H1 (cell line): ENCODE measurements around the gene MRPL34. TPM values are rescaled to one million over a fixed set of nuclear protein-coding genes. Genes with fewer than 3 reads are reported as not detected.

Source experiments
- CTCF ChIA-PET: fragments of 300-600 bp; sonication (Branson Sonifier 250); formaldehyde crosslinking; loops from one replicate; lab custom pipeline; 2021; ENCODE audit not compliant: partially characterized antibody; lab: Charles Lee
- POLR2A ChIA-PET: fragments of 300-600 bp; sonication (Branson Sonifier 250); formaldehyde crosslinking; loops from one replicate; lab custom pipeline; 2021; ENCODE audit warnings: inconsistent platforms; ENCODE audit not compliant: partially characterized antibody; lab: Charles Lee
- DNase-seq, 2 experiments: peaks; one replicate each; pipeline versions ENCODE4 v3.0.0 to v3.0.0-alpha.2; 2010 to 2022; ENCODE audit warnings: low spot score in 2 of 2, low read depth in 1 of 2, mixed read lengths in 1 of 2
- FAIRE-seq: peaks from 2 replicates; lab custom pipeline; 2011; peaks lifted over from hg19 to GRCh38; lab: Jason Lieb, UNC
- H2AFZ ChIP-seq: 2 replicates; pipeline ENCODE4 v1.8.1; 2012; ENCODE audit warnings: low read length, inconsistent platforms
- H2AK5ac ChIP-seq: 2 replicates; pipeline ENCODE4 v1.6.1; 2013; ENCODE audit warnings: low read depth, low read length
- H2BK120ac ChIP-seq: replicated peaks from 2 replicates; pipeline ENCODE3; 2013; ENCODE audit warnings: low read depth, low read length, inconsistent platforms
- H2BK12ac ChIP-seq: 2 replicates; pipeline ENCODE4 v1.6.1; 2013; ENCODE audit warnings: low read depth, low read length
- H2BK15ac ChIP-seq: 2 replicates; pipeline ENCODE4 v1.6.1; 2013; ENCODE audit warnings: low read length
- H2BK20ac ChIP-seq: 2 replicates; pipeline ENCODE4 v1.6.1; 2013; ENCODE audit warnings: low read length
- H2BK5ac ChIP-seq: 2 replicates; pipeline ENCODE4 v1.6.1; 2013; ENCODE audit warnings: low read depth, low read length
- H3K14ac ChIP-seq: 2 replicates; pipeline ENCODE4 v1.6.1; 2013; ENCODE audit warnings: inconsistent platforms; ENCODE audit not compliant: insufficient read length
- H3K18ac ChIP-seq: 2 replicates; pipeline ENCODE4 v1.6.1; 2013; ENCODE audit warnings: low read length; ENCODE audit errors: extremely low read depth
- H3K23ac ChIP-seq: 2 replicates; pipeline ENCODE4 v1.6.1; 2013; ENCODE audit warnings: inconsistent platforms; ENCODE audit not compliant: insufficient read length
- H3K23me2 ChIP-seq: 2 replicates; pipeline ENCODE4 v1.6.1; 2013; ENCODE audit warnings: low read depth, low read length
- H3K27ac ChIP-seq: 2 replicates; pipeline ENCODE4 v1.6.1; 2011; ENCODE audit warnings: low read depth, low read length, inconsistent platforms
- H3K27me3 ChIP-seq, 4 experiments: replicated peaks in 1 of 4; 1 replicate in 1 of 4; 2 replicates in 3 of 4; pipeline versions ENCODE4 v1.6.1 to v1.8.1; 2011 to 2013; ENCODE audit warnings: low read length in 3 of 4, mild to moderate bottlenecking in 3 of 4, inconsistent platforms in 2 of 4, mixed read lengths in 2 of 4, moderate library complexity in 1 of 4; ENCODE audit not compliant: control insufficient read depth in 3 of 4, insufficient read depth in 3 of 4; ENCODE audit errors: extremely low read depth in 1 of 4
- H3K36me3 ChIP-seq, 4 experiments: 2 replicates each; pipeline versions ENCODE4 v1.6.1 to v1.8.1; 2011 to 2013; ENCODE audit warnings: mild to moderate bottlenecking in 4 of 4, low read length in 3 of 4, moderate library complexity in 2 of 4, control low read depth in 1 of 4, inconsistent platforms in 1 of 4; ENCODE audit not compliant: insufficient read depth in 4 of 4, control insufficient read depth in 2 of 4
- H3K4ac ChIP-seq: replicated peaks from 2 replicates; pipeline ENCODE3; 2013; ENCODE audit warnings: low read length, low read depth, mixed read lengths, inconsistent platforms; ENCODE audit not compliant: insufficient read length
- H3K4me1 ChIP-seq, 4 experiments: replicated peaks in 1 of 4; 1 replicate in 1 of 4; 2 replicates in 3 of 4; pipeline versions ENCODE4 v1.6.1 to v1.8.1; 2011 to 2013; ENCODE audit warnings: low read length in 3 of 4, inconsistent platforms in 2 of 4, mixed read lengths in 1 of 4; ENCODE audit not compliant: insufficient read depth in 4 of 4, control insufficient read depth in 3 of 4
- H3K4me2 ChIP-seq, 2 experiments: 2 replicates each; pipeline versions ENCODE4 v1.6.1 to v1.8.1; 2011 to 2013; ENCODE audit warnings: low read depth in 2 of 2, low read length in 2 of 2, control low read depth in 1 of 2, inconsistent platforms in 1 of 2, mild to moderate bottlenecking in 1 of 2; ENCODE audit not compliant: insufficient read depth in 1 of 2
- H3K4me3 ChIP-seq, 4 experiments: fragments of 200-600, 300-600 bp in 1 of 4; sonication (generic), shearing (Covaris generic), sonication (Bioruptor Twin) in 1 of 4; 2 replicates each; pipeline versions ENCODE4 v1.5.1 to v1.8.1; 2011 to 2016; ENCODE audit warnings: low read length in 4 of 4, low read depth in 3 of 4, control low read depth in 2 of 4, inconsistent platforms in 2 of 4, mild to moderate bottlenecking in 2 of 4, mixed read lengths in 1 of 4, moderate library complexity in 1 of 4; ENCODE audit not compliant: insufficient read depth in 2 of 4; ENCODE audit errors: extremely low read depth in 1 of 4
- H3K56ac ChIP-seq: replicated peaks from 2 replicates; pipeline ENCODE3; 2013; ENCODE audit warnings: low read depth, mild to moderate bottlenecking, mixed read lengths, low read length, inconsistent platforms; ENCODE audit not compliant: insufficient read length
- H3K79me1 ChIP-seq: 2 replicates; pipeline ENCODE4 v1.6.1; 2013; ENCODE audit warnings: low read depth, low read length, control low read depth
- H3K79me2 ChIP-seq, 2 experiments: 2 replicates each; pipeline versions ENCODE4 v1.6.1 to v1.8.1; 2012 to 2013; ENCODE audit warnings: low read length in 2 of 2, mild to moderate bottlenecking in 2 of 2, inconsistent platforms in 1 of 2; ENCODE audit not compliant: insufficient read depth in 2 of 2, control insufficient read depth in 1 of 2
- H3K9ac ChIP-seq, 4 experiments: replicated peaks in 1 of 4; 1 replicate in 1 of 4; 2 replicates in 3 of 4; pipeline versions ENCODE4 v1.6.1 to v1.8.1; 2011 to 2013; ENCODE audit warnings: low read depth in 3 of 4, low read length in 3 of 4, control low read depth in 2 of 4, mild to moderate bottlenecking in 2 of 4, moderate library complexity in 2 of 4, inconsistent platforms in 1 of 4; ENCODE audit errors: extremely low read depth in 1 of 4
- H3K9me3 ChIP-seq, 2 experiments: 2 replicates each; pipeline versions ENCODE4 v1.6.1 to v1.8.1; 2012 to 2013; ENCODE audit warnings: mild to moderate bottlenecking in 2 of 2, moderate library complexity in 2 of 2, control low read depth in 1 of 2, inconsistent platforms in 1 of 2, low read depth in 1 of 2, low read length in 1 of 2, mixed read lengths in 1 of 2; ENCODE audit not compliant: insufficient read depth in 2 of 2
- H4K20me1 ChIP-seq, 2 experiments: replicated peaks in 1 of 2; 2 replicates each; pipeline versions ENCODE3 to v1.8.1; 2011 to 2013; ENCODE audit warnings: inconsistent platforms in 2 of 2, low read length in 2 of 2, mild to moderate bottlenecking in 1 of 2; ENCODE audit not compliant: insufficient read depth in 2 of 2, control insufficient read depth in 1 of 2
- H4K5ac ChIP-seq: 2 replicates; pipeline ENCODE4 v1.6.1; 2013; ENCODE audit warnings: low read length, low read depth, mixed read lengths, inconsistent platforms; ENCODE audit not compliant: insufficient read length
- H4K8ac ChIP-seq: 2 replicates; pipeline ENCODE4 v1.8.0; 2013; ENCODE audit warnings: mild to moderate bottlenecking, moderate library complexity, low read length, inconsistent platforms; ENCODE audit not compliant: insufficient read depth; ENCODE audit errors: extremely low read depth
- H4K91ac ChIP-seq: replicated peaks from 2 replicates; pipeline ENCODE3; 2013; ENCODE audit warnings: low read length, mixed read lengths, inconsistent platforms; ENCODE audit not compliant: insufficient read length
- KDM4A ChIP-seq: IDR thresholded peaks from one replicate; pipeline ENCODE4 v1.7.1; 2012; ENCODE audit warnings: low read depth, mild to moderate bottlenecking, moderate library complexity, low read length, inconsistent platforms; ENCODE audit not compliant: severe bottlenecking
- NRF1 ChIP-seq: IDR thresholded peaks from 2 replicates; pipeline ENCODE4 v1.6.1; 2011; ENCODE audit warnings: mild to moderate bottlenecking, low read depth, low read length, improper control_type of control experiment
- RBBP5 ChIP-seq: IDR thresholded peaks from 2 replicates; pipeline ENCODE4 v1.7.1; 2012; ENCODE audit warnings: low read depth, mild to moderate bottlenecking, inconsistent platforms, low read length, moderate library complexity, borderline replicate concordance
- WGBS, 2 experiments: shearing (Covaris generic) in 1 of 2; methylation state at CpG; one replicate each; pipeline versions ENCODE4 v1.1.6 to v1.1.7; 2013 to 2015; ENCODE audit warnings: low lambda C conversion rate in 2 of 2, mixed read lengths in 2 of 2, inconsistent platforms in 1 of 2, low coverage in 1 of 2, missing lambda C conversion rate in 1 of 2; ENCODE audit not compliant: insufficient replicate concordance in 2 of 2, insufficient coverage in 1 of 2, insufficient read length in 1 of 2; ENCODE audit errors: extremely low coverage in 1 of 2, missing lambda C conversion rate in 1 of 2; 5-methylcytosine and 5-hydroxymethylcytosine counted together
- polyA plus RNA-seq, 7 experiments: library from polyadenylated mRNA; depleted of rRNA in 3 of 7; stranded (reverse) in 5 of 7; unstranded in 2 of 7; fragments of >200 nt in 5 of 7; fragments of 200-250 nt in 2 of 7; gene quantifications; 1 replicate in 5 of 7; 2 replicates in 1 of 7; 4 replicates in 1 of 7; pipeline versions ENCODE4 v1.2.1 to v1.2.3, GENCODE V29; 2011 to 2013; ENCODE audit warnings: missing spikeins in 2 of 7, mixed read lengths in 2 of 7
- total RNA-seq: library from RNA; stranded (reverse); fragmentation: NEBNext Ultra II Directional; extraction: Animal tissue kit (Norgen Biotek cat#: 25700); gene quantifications from 2 replicates; pipeline ENCODE4 v1.2.1, GENCODE V29; 2021
- TF ChIP-seq, protein P1 (sequence below): IDR thresholded peaks from 2 replicates; pipeline ENCODE4 v1.6.1; 2011; ENCODE audit warnings: low read length, improper control_type of control experiment

Gene MRPL34
- total and polyA plus RNA-seq, 2 of the 8 experiments (the other 6 are each of a cell fraction or from before 2014, with no cell fraction given) = 91.9 to 99.6 TPM

- Histone ChIP-seq H3K36me3 (peaks cover 0 to 3% (median 0%) of the 10 kb centered on the region in 4 experiments; a peak in 1 of 8 replicates), H3K4me2 (peak overlapping the region; percentile 84 to 91), H3K27ac (no peak overlapping the region), H3K4me1 (peaks cover 0 to 34% (median 26%) of the 10 kb centered on the region in 4 experiments; a peak in 5 of 7 replicates), H3K4ac (peak overlapping the region; percentile 36), H3K18ac (no peak overlapping the region), H3K79me1 (peaks cover 3% of the 10 kb centered on the region), H4K5ac (no peak overlapping the region), H3K14ac (no peak overlapping the region), H2BK12ac (peak overlapping the region; percentile 50; the same call in 1 of the 2 replicates), H3K9me3 (no peaks in the 10 kb centered on the region), H2AK5ac (no peak overlapping the region), H3K9ac (no peak overlapping the region; a peak in 1 of 7 replicates), H2BK20ac (no peak overlapping the region), H4K8ac (peak overlapping the region; percentile 70; the same call in 1 of the 2 replicates), H2BK120ac (no peak overlapping the region), H2BK15ac (no peak overlapping the region), H3K4me3 (peak overlapping the region; percentile 74 to 96 (median 93); a peak in 7 of 8 replicates), H3K79me2 (no peaks in the 10 kb centered on the region), H3K23me2 (peaks cover 23% of the 10 kb centered on the region), H2AFZ (no peak overlapping the region), H4K20me1 (peaks cover 0 to 2% of the 10 kb centered on the region in 2 experiments), H2BK5ac (0 out of 2 replicates have a peak overlapping the region, but pooled peaks have one; percentile 71), H3K23ac (no peak overlapping the region), H4K91ac (no peak overlapping the region), H3K27me3 (no peaks in the 10 kb centered on the region), H3K56ac (no peak overlapping the region)
- DNase-seq = no peak
- CTCF ChIA-PET = interaction anchor here (0.8 to 13.5 kb wide), 5 partner anchors 33 to 127 kb away, joined by 3 to 153 read pairs (median 4); partner anchors contain the start of genes CCDC194 and MRPL34
- WGBS, 2 experiments = 90% methylated on average over 30 of the region's 30 CpGs; no CpG with 5 or more reads in 1 of the 2 experiments
- TF ChIP-seq KDM4A (no peak), NRF1 (no peak), RBBP5 (no peak)
- TF ChIP-seq, protein P1, sequence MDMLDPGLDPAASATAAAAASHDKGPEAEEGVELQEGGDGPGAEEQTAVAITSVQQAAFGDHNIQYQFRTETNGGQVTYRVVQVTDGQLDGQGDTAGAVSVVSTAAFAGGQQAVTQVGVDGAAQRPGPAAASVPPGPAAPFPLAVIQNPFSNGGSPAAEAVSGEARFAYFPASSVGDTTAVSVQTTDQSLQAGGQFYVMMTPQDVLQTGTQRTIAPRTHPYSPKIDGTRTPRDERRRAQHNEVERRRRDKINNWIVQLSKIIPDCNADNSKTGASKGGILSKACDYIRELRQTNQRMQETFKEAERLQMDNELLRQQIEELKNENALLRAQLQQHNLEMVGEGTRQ = no peak
- POLR2A ChIA-PET = interaction anchor here (0.7 to 13.5 kb wide), 10 partner anchors 9 to 640 kb away, joined by 3 to 100 read pairs (median 4); partner anchors contain the start of gene DDA1
- FAIRE-seq = no peak
Observed at GRCh38 chr19:17338433-17339078, 32.9 kb downstream of the MRPL34 start.
